SH-SY5Y (cell line): Measurements from ENCODE around the gene S100A5.

ENCODE experiments used
- GATA2 ChIP-seq: IDR thresholded peaks from 2 replicates; pipeline ENCODE4 v1.6.1; 2011; ENCODE audit warnings: mild to moderate bottlenecking, low read depth, low read length
- GATA3 ChIP-seq: IDR thresholded peaks from 2 replicates; pipeline ENCODE4 v1.6.1; 2011; ENCODE audit warnings: low read depth, mild to moderate bottlenecking, low read length, moderate library complexity

Gene S100A5

GRCh38 chr1:153542956-153543711 is 2.4 kb upstream of the S100A5 start:
- TF ChIP-seq GATA2 (no peak), GATA3 (no peak)

DNA sequence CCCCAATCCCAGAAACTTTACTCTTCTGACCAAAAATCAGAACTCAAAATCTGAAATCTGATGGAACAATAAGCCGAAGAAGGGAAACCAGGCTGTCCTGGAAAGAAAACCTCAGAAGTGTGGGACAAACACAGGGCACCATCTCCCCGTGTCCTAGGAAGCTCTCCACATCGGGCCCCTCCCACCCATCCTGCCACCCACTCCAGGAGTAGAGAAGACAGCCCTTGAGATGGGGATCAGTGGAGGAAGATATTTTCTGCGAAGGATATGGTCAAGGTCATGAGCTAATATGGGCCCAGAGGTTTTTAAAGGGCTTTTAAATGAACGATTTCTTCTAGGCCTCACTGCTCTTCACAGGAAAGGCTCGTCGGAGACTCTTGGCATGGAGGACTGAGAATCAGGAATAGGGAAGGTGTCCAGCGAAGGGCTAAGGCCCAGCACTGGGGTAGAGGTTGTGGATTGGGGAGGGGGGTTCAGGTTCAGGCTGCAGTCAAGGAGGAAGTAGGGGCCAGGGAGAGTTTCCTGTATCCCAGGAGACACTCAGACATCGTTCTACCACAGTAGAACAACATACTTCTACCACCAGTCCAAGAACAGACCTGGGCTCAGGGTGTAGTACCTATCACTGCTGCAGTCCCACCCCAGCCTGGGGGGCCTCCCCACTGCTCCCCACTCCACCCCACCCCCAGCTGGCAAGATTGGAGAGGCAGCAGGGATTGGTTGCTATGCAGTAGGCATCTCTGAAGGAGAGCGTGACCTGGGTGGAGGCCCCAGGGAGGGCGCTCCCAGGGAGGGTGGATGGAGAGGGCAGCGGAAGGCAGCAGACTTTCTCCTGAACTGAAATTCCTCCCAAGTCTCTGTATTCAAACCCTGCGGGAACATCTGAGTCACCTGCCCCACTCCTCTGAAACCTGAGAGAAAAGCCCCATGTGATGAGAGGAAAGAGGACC is 1.2 kb upstream of the S100A5 start:
- TF ChIP-seq GATA2 (no peak), GATA3 (no peak)

GRCh38 chr1:153539395-153540093 is 1.2 kb downstream of the S100A5 start:
- TF ChIP-seq GATA3 (no peak), GATA2 (no peak)

DNA sequence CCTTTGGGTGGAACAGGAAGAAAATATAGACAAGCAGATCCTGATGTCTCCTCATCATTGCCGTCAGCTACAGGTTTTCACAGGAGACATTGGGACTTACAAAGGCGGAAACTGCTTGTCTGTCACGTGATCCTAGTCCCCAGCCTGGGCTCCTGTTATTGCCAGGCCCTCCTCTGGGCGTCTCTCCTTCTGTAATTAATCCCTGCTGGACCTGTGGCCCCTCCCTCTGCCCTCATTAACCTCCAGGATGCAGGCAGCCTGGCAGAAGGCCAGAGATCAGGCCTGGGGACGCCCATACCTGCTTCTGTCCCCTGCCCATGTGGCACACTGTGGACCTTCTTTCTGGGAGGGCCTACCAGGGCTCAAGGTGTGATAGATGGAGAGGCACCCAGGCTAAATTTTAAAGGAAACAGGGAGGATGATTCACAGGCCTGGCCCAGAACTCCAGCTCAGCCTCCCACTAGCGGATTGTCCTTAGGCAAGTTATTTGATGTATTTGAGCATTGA is 2.4 kb downstream of the S100A5 start:
- TF ChIP-seq GATA3 (no peak), GATA2 (no peak)

- no peak for TF ChIP-seq GATA2
- no peak for TF ChIP-seq GATA3
Measured at GRCh38 chr1:153537376-153537730, 3.4 kb downstream of the S100A5 start.

- TF ChIP-seq GATA3, result no peak
- TF ChIP-seq GATA2, result no peak
Measured at GRCh38 chr1:153536671-153537375, 3.9 kb downstream of the S100A5 start.

- TF ChIP-seq GATA2 (no peak), GATA3 (no peak)
Measured at GRCh38 chr1:153536012-153536670, 4.6 kb downstream of the S100A5 start.

DNA sequence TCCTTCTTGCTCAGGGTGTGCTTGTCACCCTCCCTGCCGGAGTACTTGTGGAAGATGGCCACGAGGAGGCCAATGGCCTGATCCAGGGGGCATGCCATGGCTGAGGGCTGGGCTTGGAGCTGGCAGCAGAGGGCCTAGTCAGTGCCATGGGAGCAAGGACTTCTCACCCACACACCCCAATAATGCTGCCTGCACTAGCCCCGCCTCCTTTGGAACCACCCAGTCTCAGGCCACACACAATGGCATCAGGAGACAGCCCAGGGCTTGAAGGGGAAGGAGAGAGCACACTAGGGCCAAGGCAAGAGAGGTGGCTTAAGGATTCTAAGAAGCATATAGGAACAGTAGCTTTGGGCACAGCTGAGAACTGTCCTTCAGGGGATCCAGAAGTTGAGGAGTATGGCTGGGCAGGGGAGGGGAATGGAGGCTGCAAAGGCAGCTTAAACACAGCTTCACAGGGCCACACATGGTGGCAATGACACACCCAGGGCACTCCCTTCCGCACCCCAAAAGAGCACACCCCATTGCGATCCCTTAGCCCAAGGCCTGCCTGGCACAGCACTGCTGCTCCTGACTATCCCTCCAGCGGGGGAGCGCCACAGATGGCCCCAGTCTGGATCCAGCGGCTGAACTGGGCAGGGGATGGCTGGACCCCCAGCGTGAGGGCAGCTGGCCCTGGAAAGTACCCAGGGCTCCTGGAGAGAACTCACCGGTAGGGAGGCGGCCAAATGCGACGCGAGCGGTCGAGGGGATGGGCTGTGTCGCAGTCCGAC is 5.3 kb downstream of the S100A5 start, which contains the start of gene S100A6:
Gene S100A6, minus strand, starts transcription at position 750 of the 770 bp plus-strand sequence. Its CDS starts 652 bp downstream, at position 98.
- no peak for TF ChIP-seq GATA2
- TF ChIP-seq GATA3, result no peak

- no peak for TF ChIP-seq GATA2
- no peak for TF ChIP-seq GATA3
Measured at GRCh38 chr1:153534925-153535241, 5.9 kb downstream of the S100A5 start.

DNA sequence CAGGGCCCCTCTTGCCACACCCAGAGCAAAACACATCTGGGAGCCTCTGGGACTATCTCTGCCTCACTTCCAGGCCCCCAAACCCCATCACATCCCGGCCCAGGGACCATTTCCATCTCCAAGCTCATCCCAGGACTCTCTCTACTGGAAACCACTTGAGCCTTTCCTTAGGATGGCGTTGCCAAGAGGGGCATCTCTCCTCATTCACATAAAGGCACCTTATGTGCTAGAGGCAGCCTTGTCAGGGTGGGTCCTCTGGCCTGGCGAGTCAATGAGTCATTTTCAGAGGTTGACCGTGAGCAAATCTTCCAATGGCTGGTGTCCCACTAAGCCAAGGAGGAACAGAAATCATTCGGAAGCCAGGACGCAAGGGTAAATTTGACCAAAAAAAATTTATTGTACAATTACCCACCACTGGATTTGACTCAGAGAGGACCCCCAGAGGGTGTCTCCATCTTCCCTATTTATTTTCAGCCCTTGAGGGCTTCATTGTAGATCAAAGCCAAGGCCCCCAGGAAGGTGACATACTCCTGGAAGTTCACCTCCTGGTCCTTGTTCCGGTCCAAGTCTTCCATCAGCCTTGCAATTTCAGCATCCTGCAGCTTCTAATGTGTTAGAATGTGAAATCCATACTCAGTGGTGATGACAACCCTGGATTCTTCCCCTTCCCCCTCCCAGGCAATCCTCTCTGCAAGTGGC is 6.4 kb downstream of the S100A5 start:
- TF ChIP-seq GATA3, result no peak
- no peak for TF ChIP-seq GATA2

DNA sequence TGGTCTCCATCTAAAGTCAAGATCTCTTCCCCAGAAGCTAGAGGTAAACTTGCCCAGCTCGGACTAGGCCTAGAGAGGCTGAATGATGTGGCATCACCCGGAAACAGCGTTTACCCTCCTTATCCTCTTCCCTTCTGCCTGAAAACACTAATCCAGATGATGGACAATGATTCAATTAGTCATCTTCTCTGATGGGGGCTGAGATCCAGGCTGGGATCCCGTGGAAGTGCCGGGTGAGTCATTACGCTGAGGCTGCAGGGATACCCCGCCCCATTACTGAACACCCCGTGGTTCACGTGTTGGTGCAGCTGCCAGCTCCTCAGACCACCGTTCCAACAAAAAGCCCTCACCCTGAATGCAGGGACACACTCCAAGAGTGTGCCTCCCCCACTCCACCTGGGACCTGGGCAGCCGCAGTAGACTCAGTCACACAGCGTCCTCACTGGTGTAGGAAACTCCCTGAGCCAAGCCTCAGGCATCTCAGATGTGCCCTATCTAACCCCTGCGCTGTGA is 7.0 kb downstream of the S100A5 start:
- TF ChIP-seq GATA3 (no peak), GATA2 (no peak)
